Sigmoid colon (tissue), 7 donors: Measurements from ENCODE around the gene CORO6. TPM values are rescaled to one million over a fixed set of nuclear protein-coding genes. Genes with fewer than 3 reads are reported as not detected.

ENCODE experiments used
- DNase-seq: peaks from one replicate; pipeline ENCODE4 v3.0.0-alpha.2; 2019
- H3K27ac ChIP-seq, 4 donors: fragments of 200-600 bp; sonication (generic); one replicate each; pipeline ENCODE4 v1.5.1; 2016 to 2019; ENCODE audit warnings: mild to moderate bottlenecking in 1 of 4
- H3K27me3 ChIP-seq, 3 donors: fragments of 200-600 bp; sonication (generic); one replicate each; pipeline ENCODE4 v1.5.1; 2019; ENCODE audit warnings: mild to moderate bottlenecking in 1 of 3
- H3K36me3 ChIP-seq, 4 donors: fragments of 200-600 bp; sonication (generic); one replicate each; pipeline ENCODE4 v1.5.1; 2016 to 2019
- H3K4me1 ChIP-seq, 4 donors: fragments of 200-600 bp; sonication (generic); one replicate each; pipeline ENCODE4 v1.5.1; 2017 to 2019
- H3K4me3 ChIP-seq, 4 donors: fragments of 200-600 bp; sonication (generic); one replicate each; pipeline ENCODE4 v1.5.1; 2017 to 2019; ENCODE audit warnings: mild to moderate bottlenecking in 2 of 4, moderate library complexity in 1 of 4
- H3K9me3 ChIP-seq, 4 donors: fragments of 200-600 bp in 3 of 4; sonication (generic) in 3 of 4; one replicate each; pipeline versions ENCODE4 v1.5.1 to v1.6.1; 2013 to 2019
- EP300 ChIP-seq, 4 donors: sonication (generic); formaldehyde crosslinking; IDR thresholded peaks; one replicate each; pipeline ENCODE4 v1.6.1; 2017; ENCODE audit warnings: antibody characterized with exemption in 4 of 4
- POLR2A ChIP-seq, 2 donors: fragments of 450-650 bp; IDR thresholded peaks; one replicate each; pipeline ENCODE4 v1.6.1; 2016; ENCODE audit warnings: antibody characterized with exemption in 2 of 2, mild to moderate bottlenecking in 2 of 2, moderate library complexity in 2 of 2
- POLR2AphosphoS5 ChIP-seq, 4 donors: sonication (generic); formaldehyde crosslinking; IDR thresholded peaks; one replicate each; pipeline ENCODE4 v1.6.1; 2017; ENCODE audit warnings: antibody characterized with exemption in 4 of 4
- WGBS, 2 donors: extraction: QIAGEN DNeasy Blood & Tissue Kit; methylation state at CpG; one replicate each; pipeline ENCODE4 v1.1.7; 2013; 5-methylcytosine and 5-hydroxymethylcytosine counted together
- intact Hi-C: fragments of 100-400 bp; cut with DNase I; formaldehyde crosslinking; loops from one replicate; pipeline ENCODE4 v1.15.1; 2023
- polyA plus RNA-seq, 3 donors: library from polyadenylated mRNA; stranded (reverse); fragments of 200-250 nt; gene quantifications; one replicate each; pipeline ENCODE4 v1.2.3, GENCODE V29; 2013
- total RNA-seq, 4 donors: library from RNA; depleted of rRNA; stranded (reverse); fragments of >200 nt; gene quantifications; one replicate each; pipeline ENCODE4 v1.1.0, GENCODE V29; 2016
- TF ChIP-seq, protein P1 (sequence below), 4 experiments: fragments of 450-650 bp in 3 of 4; fragments of 200-600 bp in 1 of 4; IDR thresholded peaks; one replicate each; pipeline ENCODE4 v1.5.1; 2016 to 2019; ENCODE audit warnings: antibody characterized with exemption in 4 of 4, mild to moderate bottlenecking in 3 of 4, moderate library complexity in 2 of 4
- donor health status: healthy with polysubstance abuse.
- donor health status: Bipolar disorder and iron deficiency.
- donor health status: healthy.

The CORO6 gene
- total and polyA plus RNA-seq, 7 donors = 0.23 to 94.4 (median 23.9) TPM

DNA sequence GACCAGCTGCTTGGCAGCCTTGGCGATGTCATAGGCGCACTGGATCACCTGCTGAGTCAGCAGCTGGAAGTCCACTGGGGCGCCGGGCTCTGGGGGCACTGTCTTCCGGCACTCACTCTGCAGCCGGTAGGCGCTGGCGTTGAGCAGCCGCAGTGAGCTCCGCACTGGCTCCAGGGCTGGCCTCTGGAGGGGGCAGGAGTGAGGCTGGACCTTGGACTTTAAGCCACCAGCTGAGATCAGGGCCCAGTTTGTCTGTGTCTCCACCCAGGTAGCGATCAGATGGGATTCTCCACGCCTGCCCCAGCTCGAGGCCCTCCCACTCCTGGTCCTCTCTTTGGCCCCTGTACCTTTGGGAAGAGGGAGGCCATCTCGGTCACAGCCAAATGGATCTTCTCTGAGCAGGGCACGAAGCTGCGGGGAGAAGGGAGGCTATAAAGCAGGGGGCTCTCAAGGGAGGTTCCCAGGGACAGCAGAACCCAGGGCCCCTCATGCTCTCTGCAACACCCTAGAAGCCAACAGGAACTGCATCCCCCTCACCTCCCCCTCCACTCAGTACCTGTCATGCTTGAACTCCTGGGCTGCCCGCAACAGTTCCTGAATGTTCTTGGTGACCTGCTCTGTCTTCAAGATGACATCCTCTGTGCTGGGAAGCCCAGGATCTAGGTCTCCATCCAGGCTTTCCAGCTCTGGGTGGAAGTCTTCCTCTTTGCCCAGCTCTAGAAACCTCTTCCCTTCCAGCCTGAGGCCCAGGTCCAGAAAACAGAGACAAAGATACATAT, 47.8 kb downstream of the CORO6 start:
- intact Hi-C loops = loop anchor here (2.0 kb wide), 1 partner anchor 14 kb away; the partner anchor contains the start of gene GIT1
- no peaks in the 10 kb centered on the region for H3K9me3 ChIP-seq
- TF ChIP-seq POLR2AphosphoS5 (IDR thresholded peaks at IDR 0.05) (no peak), POLR2A (IDR thresholded peaks at IDR 0.05) (no peak), EP300 (IDR thresholded peaks at IDR 0.05) (no peak)
- TF ChIP-seq, protein P1, sequence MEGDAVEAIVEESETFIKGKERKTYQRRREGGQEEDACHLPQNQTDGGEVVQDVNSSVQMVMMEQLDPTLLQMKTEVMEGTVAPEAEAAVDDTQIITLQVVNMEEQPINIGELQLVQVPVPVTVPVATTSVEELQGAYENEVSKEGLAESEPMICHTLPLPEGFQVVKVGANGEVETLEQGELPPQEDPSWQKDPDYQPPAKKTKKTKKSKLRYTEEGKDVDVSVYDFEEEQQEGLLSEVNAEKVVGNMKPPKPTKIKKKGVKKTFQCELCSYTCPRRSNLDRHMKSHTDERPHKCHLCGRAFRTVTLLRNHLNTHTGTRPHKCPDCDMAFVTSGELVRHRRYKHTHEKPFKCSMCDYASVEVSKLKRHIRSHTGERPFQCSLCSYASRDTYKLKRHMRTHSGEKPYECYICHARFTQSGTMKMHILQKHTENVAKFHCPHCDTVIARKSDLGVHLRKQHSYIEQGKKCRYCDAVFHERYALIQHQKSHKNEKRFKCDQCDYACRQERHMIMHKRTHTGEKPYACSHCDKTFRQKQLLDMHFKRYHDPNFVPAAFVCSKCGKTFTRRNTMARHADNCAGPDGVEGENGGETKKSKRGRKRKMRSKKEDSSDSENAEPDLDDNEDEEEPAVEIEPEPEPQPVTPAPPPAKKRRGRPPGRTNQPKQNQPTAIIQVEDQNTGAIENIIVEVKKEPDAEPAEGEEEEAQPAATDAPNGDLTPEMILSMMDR (IDR thresholded peaks at IDR 0.05) = no peak
- peaks cover 0 to 40% (median 32%) of the 10 kb centered on the region in 4 donors for H3K4me1 ChIP-seq
- H3K27me3 ChIP-seq = no peaks in the 10 kb centered on the region
- 24 to 73% methylated on average over 17 of the region's 17 CpGs for WGBS, 2 donors
- H3K4me3 ChIP-seq = no peak overlapping the region
- H3K36me3 ChIP-seq = peaks cover 21 to 51% (median 28%) of the 10 kb centered on the region in 4 donors
- DNase-seq = peak; percentile 58
- H3K27ac ChIP-seq = no peak overlapping the region

DNA sequence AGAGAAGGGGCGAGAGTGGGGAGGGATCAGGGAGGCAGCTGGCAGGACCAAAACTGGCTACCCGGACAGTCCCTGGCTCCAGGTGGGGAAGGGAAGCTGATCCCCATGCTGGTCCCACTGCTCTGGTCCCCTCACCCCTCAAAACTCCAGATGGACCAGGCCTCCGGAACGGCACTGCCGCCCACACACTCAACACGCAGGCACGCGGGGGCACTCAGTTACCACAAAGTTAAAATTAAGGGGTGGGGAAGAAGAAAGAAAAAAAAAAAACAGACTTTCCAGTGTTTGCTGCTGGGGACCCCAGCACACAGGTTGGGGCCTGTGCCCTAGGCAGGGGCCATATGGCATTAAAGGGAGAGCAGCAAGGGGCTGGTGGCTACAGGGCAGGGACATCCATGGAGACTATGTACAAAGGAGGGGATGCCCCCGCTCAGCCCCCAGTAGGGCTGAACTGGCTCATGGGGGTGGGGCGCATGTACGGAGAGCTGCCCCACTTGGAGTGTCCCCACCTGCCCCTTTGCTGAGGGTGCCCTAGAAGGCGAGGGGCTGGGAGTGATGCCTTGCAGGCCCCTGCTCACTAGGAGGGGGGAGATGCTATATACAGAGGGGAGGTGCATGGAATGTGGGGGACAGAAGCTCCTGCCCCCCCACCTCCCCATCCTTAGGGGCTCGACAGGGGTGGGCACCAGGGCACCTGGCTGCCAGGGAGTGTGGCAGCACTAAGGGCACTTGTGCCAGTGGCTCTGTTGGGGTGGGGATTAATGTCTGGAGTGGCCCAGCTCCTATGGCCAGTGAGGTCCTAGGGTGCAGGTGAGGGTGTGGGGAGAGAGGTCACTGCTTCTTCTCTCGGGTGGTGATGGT, 48.6 kb downstream of the CORO6 start:
- peak; percentile 64 for DNase-seq
- intact Hi-C loops = loop anchor here (2.0 kb wide), 1 partner anchor 15 kb away; the partner anchor contains the start of gene GIT1
- peaks cover 21 to 51% (median 28%) of the 10 kb centered on the region in 4 donors for H3K36me3 ChIP-seq
- no peaks in the 10 kb centered on the region for H3K9me3 ChIP-seq
- TF ChIP-seq POLR2A (IDR thresholded peaks at IDR 0.05) (no peak), EP300 (IDR thresholded peaks at IDR 0.05) (no peak), POLR2AphosphoS5 (IDR thresholded peaks at IDR 0.05) (no peak)
- TF ChIP-seq, protein P1 (IDR thresholded peaks at IDR 0.05) = no peak
- WGBS, 2 donors = 81 to 87% methylated on average over 14 of the region's 14 CpGs
- no peak overlapping the region for H3K4me3 ChIP-seq
- H3K27me3 ChIP-seq = no peaks in the 10 kb centered on the region
- H3K27ac ChIP-seq = no peak overlapping the region
- H3K4me1 ChIP-seq = peaks cover 0 to 48% (median 39%) of the 10 kb centered on the region in 4 donors

DNA sequence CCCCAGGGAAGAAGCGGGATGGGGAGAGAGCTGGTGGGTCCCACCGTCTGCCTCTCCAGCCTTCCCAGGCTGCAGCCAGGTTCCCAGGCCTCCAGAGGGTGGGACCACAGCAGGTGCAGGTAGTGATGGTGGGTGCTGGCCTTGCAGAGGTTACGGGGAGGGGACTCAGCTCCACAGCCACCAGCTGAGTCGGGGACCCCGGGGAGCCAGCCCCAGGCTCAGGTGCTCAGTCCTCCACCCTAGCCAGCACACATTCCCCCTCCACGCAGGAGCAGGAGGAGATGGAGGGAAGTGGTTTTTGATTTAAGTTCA, 49.2 kb downstream of the CORO6 start:
- intact Hi-C loops = no loop called here
- DNase-seq = peak; percentile 64
- WGBS, 2 donors = 89 to 91% methylated on average over 6 of the region's 6 CpGs
- Histone ChIP-seq H3K27me3 (no peaks in the 10 kb centered on the region), H3K27ac (no peak overlapping the region), H3K9me3 (no peaks in the 10 kb centered on the region), H3K4me3 (no peak overlapping the region), H3K36me3 (peaks cover 21 to 51% (median 28%) of the 10 kb centered on the region in 4 donors), H3K4me1 (peaks cover 0 to 52% (median 42%) of the 10 kb centered on the region in 4 donors)
- TF ChIP-seq, protein P1 (IDR thresholded peaks at IDR 0.05) = no peak
- no peak for TF ChIP-seq POLR2A (IDR thresholded peaks at IDR 0.05)
- no peak for TF ChIP-seq POLR2AphosphoS5 (IDR thresholded peaks at IDR 0.05)
- no peak for TF ChIP-seq EP300 (IDR thresholded peaks at IDR 0.05)

DNA sequence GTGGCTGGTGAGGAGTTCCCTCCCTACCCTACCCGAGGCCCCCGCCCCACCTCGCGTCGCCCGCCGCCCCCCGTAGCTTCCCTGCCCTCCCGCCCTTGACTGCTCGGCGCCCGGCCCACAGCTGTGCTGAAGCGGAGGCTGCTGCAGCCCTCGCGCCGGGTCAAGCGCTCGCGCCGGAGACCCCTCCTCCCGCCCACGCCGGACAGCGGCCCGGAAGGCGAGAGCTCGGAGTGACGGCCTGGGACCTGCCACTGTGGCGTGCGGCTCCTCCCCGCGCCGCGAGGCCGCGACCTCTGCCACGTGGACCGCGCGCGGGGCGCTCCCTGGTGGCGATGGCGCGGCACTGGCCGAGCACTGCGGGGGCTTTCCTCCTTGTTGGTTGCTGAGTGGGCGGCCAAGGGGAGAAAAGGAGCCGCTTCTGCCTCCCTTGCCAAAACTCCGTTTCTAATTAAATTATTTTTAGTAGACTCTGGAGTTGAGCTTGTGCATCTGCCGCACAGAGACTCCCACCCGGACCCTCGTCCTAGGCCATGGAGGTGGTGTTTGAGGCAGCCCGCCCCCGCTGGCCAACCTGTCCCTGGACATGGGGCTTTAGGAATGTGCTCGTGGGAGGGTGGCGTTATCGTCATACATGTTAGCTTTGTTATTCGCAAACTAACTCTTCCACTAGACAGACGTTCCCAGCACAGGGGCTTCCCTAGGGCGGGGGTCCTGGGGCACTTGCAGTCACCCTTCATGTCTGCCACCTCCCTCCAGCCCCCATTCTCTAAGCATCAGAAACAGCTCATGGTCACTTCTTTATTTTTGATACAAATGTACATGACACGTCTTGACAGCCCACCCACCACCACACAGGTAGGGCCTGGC, 49.8 kb downstream of the CORO6 start:
- Histone ChIP-seq H3K9me3 (no peaks in the 10 kb centered on the region), H3K4me1 (peaks cover 0 to 50% (median 37%) of the 10 kb centered on the region in 4 donors), H3K4me3 (peak overlapping the region; percentile 5 to 48 (median 43)), H3K27me3 (no peaks in the 10 kb centered on the region), H3K27ac (peak overlapping the region; percentile 40 to 60 (median 54)), H3K36me3 (peaks cover 21 to 47% (median 28%) of the 10 kb centered on the region in 4 donors)
- intact Hi-C loops = no loop called here
- TF ChIP-seq, protein P1 (IDR thresholded peaks at IDR 0.05) = peak; percentile 39 to 87 (median 64)
- no peak for TF ChIP-seq EP300 (IDR thresholded peaks at IDR 0.05)
- TF ChIP-seq POLR2AphosphoS5 (IDR thresholded peaks at IDR 0.05) = no peak
- no peak for TF ChIP-seq POLR2A (IDR thresholded peaks at IDR 0.05)
- WGBS, 2 donors = 56 to 82% methylated on average over 62 of the region's 62 CpGs
- DNase-seq = peak; percentile 74
